ENCODE measurements around the gene TRPM8.

The TRPM8 gene

DNA sequence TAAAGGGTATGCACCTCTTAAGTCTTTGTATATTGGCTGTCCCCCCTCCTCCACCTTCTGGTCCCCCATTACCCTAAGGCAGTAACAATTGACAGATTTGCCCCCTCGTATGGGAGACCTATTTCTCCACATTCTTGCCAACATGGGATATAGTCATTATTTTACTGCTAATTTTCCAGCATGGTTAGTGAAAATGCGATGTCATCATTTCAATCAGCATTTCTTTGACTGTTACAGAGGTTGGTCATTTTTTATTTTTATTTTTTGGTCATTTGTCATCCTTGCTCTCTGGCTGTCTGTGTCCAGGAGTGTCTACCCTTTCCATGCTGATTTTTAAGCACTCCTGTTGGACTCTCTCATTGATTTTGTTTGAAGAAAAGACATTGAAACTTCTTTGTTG is 88.0 kb downstream of the TRPM8 start:
- no peak for DNase-seq

DNA sequence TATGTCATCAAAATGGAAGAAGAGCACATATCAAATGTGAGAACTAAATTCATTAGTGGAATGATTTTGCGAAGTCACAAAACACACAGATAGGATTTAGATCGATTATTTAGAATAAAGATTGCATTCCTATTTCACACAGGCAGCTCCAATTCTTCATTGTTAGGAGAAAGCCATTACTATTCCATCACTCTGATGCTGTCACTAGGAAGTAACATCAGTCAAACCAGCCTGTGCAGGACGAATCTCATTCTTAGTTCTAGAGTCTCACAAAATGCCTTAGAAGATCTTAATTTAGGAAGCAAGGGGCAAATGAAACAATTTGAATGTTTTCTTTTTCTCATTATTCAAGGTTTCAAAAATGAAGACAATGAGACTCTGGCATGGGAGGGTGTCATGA is 89.3 kb downstream of the TRPM8 start:
- no peak for DNase-seq

DNA sequence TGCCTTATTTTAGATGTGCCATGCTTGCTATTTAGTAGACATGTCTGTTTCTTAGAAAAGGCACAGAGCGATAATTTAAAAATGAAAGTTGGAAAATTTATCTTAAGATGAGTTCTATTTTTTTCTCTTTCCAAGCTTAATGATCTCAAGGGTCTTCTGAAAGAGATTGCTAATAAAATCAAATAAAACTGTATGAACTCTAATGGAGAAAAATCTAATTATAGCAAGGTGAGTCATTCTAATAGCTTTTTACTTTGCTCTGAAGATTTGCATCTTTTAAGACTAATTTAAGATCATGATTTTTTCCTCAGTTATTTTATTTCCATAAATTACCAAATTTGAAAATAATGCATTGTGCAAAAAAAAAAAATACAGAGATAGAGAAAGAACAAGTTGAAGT is 97.3 kb downstream of the TRPM8 start:
- DNase-seq: no peak

DNA sequence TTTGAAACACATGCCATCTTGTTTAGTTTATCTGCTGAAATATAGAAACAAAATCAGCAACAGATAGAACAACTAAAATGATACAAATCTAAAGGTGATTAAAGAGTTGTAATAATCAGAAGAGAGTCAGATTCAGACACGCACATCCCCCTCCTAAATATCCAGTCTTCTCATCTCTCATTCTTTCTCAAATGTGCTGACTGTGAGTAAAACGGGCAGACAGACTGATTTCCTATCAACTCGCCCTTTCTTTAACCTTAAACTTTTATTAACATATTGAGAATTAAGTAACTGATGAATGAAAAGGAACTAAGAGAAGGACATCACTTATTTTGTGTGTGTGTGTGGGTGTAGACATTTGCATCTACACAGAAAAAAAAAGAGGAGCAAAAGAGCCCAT is 98.7 kb downstream of the TRPM8 start:
- DNase-seq: no peak

DNA sequence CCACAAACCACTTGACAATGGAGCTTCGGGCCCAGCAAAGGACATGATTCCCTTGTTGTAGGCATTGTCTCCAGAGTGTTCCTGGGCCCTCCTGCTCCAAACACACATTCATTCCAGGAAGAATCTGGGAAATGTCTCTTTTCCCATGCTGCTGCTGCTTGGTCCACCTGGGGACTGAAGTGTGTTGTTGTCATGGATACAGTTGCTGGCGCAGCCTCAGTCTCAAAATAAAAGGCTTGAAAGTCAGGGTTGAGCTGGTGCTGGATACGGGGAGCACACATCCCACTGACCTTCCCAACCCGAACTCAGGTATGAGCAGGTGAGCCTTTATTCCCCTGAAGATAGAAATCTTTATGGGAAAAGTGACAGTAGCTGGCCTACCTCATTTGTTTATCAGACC is 102.7 kb downstream of the TRPM8 start:
- DNase-seq: no peak

DNA sequence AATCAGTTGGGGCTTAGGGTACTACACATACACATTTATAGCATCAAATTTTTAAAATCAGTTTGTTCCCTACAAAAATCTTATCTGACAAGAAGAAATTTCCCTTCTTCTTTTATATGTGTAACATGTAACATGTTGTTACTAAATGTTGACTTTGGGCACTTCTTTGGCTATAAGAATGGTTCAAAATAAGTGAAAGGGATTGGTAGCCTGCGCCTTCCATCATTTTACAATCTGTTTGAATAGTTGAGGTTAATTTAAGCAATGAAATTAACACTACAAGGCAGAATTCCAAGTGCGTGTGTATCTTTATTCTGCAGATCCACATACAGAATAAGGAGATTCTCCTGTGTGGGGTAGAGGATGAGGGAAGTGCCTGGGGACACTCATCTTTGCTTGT is 103.2 kb downstream of the TRPM8 start:
- no peak for DNase-seq

DNA sequence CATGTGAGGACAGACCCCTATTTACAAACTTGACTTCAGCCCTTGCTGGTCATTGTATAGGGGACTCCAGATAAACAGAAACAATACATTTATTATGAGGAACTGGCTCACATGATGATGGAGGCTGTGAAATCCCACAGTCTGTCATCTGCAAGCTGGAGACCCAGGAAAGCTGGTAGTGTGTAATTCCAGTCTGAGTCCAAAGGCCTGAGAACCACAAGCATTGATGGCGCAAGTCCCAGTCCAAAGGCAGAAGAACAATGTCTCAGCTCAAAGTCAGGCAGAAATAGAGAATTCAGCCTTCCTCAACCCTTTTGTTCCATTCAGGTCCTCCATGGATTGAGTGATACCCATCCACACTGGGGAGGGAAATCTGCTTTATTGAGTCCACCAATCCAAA is 105.3 kb downstream of the TRPM8 start:
- no peak for DNase-seq

DNA sequence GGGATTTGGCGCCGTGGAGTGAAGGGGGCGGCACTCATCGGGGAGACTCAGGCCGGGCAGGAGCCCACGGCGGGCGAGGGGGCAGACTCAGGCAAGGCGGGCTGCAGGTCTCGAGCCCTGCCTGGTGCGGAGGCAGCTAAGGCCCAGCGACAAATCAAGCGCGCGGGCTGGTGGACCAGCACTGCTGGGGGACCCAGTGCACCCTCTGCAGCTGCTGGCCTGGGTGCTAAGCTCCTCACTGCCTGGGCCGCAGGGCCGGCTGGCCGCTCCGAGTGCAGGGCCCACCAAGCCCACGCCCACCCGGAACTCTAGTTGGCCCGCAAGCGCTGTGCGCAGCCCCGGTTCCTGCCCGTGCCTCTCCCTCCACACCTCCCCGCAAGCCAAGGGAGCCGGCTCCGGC is 107.1 kb downstream of the TRPM8 start:
- no peak for DNase-seq

DNA sequence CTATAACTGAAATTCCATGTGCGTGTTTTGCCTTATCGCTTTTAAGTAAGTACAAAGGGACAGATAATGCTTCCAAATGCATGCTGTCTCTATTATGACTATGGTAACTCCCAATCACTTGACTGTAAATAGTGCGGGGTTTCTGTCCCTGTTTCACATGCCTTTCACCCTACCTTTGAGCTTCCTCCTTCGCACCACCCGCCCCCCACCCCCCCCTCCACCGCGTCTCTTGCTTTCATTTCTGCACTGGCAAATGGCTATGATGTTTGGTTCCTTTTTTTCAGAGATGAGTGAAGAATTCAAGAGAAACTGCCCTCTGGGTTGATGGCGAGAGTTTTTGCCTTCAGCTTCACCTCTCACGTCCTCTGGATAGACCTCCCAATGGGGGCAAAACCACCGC is 108.3 kb downstream of the TRPM8 start:
- DNase-seq: no peak

DNA sequence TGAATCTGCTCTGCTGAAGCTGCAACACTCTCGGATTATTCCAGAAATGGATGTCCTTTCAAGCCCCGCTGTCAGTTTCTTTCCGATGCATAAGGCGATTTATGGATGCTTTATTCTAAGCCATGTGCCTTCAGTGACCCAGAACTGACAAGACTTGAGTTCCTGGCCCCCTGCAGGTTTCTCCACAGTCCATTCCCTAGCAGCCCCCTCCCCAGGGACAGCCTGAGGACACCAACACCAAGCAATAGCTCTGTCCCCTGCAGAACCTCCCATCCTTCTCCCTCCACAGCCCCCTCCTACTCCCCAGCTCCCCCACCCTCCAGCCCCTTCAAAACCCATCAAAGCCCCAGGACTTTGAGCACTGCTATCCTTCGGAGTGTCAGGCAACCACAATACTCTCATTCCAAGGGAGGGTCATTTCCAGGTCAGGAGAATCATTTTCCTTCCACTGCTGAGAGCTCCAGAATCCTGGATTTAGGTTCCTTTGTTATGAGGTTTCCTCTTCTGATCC is 108.8 kb downstream of the TRPM8 start:
- no peak for DNase-seq

DNA sequence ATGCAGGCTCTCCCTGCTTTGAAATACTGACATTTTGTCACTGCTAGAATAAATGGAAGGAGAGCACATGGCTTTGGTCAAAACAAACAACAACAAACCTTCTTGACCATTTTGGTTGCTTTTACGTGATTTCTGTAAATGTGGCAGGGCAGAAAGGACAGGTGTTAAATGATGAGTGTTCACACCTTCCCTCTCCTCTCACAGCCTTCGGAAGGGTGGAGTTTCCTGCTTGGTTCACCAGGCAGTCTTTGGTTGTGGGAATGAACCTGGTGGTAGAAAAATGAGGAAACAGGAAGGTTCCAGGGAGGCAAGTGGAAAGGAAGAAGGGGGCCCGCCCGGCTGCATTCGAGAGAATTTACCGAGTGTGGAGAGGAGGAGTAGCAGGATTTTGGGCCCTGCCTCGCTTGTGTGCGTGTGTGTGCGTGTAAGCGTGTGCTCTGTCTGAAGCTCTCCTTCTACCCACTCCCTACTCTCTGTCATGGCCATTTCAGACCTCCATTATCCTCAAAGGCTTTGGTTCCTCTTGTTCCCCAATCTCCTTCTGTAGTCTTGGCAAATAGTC is 109.6 kb downstream of the TRPM8 start:
- DNase-seq: no peak

DNA sequence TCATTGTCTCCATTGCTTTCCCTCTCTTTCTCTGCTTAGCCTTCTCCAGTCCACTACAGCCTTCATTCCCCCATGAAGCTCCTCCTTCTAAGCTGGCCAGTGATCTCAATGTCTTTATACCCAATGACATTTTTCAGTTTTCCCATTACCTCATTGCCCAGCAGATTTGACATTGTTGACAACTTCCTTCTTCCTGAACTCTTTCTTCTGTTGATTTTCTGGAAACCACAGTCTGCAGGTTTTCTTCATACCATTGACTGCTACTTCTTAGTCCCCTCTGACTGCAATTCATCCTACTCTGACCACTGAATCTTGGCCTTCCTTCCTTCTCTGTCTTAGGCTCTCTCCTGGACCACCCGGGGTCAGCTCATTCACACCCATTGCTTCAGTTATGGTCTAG is 110.5 kb downstream of the TRPM8 start:
- no peak for DNase-seq

DNA sequence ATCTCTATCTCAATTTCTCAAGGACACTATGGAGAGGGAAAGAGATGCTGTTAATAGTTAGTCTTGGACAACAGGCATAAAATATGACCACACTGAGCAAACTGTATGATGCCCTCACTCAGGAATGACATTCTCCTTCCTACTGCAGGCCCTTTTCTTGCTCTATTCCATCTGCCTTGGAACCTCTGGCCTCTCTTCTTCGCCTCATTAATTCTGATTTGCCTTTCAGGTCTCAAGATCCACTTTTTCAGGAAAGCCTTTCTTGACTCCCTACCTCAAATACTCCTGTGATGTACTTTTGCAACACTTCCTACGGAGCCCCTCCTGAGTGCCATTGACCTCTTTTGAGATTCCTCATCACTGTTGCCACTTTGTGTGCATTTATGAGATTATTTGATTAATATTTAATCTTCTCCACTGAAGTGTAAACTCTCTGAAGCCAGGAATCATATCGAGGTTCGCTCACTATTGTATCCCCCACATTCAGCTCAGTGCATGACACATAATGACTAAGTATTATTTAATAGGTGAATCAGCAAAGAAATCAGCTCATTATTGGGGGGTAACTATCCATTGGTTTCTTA is 112.1 kb downstream of the TRPM8 start:
- DNase-seq: no peak

DNA sequence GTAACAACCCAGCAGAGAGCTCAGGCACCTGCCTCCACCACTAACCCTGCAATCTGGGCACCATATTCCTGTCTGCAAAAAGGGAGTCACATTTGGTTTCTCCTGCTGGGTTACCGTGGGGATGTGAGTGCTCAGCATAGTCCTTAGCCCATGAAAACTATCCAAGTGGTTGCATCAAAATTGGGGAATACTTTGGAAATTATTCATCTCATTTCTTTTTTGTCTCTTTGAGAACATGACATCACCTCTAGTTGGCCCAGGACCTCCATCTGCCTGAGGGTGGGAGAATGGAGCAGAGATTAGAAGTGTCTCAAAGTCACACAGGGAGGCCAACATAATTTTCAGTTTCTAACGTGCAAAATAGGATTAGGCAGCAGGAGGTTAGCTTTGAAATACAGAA is 114.0 kb downstream of the TRPM8 start:
- DNase-seq: no peak

DNA sequence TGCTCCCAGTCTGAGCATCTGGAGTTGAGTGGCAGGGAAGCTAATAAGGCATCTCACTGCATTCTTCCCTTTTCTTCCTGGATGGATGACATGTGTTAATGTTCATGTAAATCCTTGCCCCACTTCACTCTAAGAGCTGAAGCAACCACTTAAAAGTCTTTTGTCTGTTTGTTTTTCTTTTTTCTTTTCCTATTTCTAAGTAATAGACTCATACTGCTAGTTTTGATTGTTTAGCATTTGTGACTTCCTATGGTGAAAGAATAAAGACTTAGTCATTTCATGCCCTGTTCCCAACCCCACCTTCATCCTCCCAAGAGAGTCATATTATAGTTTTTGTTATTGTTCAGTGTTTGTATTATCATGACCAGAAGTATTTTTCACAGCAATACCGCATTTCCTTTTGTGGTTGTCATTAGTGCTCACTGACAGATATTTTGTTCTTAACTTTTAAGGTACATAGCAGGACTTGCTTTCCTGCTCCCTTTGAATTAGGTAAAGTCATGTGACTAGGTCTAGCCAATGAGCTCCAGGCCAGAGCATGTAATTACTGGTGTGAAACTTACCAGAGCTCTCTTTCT is 115.2 kb downstream of the TRPM8 start:
- DNase-seq: no peak

DNA sequence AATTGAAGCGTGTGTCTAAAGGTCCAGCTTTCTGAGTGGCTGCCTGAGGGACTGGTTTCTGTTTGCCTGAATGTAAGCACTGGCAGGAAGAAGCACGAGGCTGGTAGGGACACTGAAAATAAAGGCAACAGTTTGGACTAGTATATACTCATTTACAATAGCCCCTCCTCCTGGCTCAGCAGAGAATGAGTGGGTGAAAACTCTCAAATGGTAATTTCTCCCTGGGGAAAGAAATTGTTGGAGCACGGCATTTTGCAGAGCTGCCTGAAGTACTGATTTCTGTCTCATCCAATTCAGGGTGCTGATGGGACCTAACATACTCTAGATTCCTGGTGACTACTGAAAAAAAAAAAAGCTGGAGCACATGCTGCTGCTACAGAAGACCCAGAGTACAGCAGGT is 116.0 kb downstream of the TRPM8 start:
- no peak for DNase-seq

DNA sequence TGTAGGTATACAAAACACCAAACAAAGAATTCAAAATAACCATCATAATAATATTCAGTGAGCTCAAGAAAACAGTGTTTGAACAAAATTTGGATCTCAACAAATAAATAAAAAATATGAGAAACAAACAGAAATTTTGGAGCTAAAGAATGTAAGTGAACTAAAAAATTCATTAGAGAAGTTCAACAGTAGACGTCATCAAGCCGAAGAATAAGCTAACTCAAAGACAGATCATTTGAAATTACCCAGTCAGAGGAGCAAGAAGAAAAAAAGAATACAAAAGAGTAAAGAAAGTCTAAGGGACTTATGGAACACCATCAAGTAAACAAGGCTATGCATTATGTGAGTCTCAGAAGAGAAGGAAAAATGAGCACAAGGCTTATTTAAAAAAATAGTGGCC is 116.7 kb downstream of the TRPM8 start:
- no peak for DNase-seq

DNA sequence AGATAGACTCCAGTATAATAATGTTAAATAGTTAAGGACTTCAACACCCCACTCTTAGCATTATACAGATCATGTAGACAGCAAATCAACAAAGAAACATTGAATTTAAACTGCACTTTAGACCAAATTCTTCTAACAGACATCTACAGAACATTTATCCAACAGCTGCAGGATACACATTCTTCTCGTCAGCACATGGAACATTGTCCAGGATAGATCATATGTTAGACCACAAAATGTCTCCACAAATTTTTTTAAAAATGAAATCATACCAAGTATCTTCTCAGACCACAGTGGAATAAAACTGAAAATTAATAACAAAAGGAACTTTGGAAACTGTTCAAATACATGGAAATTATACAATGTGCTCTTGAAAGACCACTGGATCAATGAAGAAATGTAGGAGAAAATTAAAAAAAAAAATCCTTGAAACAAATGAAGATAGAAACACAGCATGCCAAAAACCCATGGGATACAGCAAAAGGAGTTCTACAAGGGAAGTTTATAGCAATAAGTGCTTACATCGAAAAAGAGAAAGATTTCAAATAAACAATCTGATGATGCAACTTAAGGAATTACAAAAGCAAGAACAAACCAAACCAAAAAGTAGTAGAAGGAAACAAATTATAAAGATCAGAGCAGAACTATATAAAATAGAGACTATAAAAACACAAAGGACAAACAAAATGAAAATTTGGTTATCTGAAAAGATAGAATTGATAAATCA is 121.1 kb downstream of the TRPM8 start:
- DNase-seq: no peak

DNA sequence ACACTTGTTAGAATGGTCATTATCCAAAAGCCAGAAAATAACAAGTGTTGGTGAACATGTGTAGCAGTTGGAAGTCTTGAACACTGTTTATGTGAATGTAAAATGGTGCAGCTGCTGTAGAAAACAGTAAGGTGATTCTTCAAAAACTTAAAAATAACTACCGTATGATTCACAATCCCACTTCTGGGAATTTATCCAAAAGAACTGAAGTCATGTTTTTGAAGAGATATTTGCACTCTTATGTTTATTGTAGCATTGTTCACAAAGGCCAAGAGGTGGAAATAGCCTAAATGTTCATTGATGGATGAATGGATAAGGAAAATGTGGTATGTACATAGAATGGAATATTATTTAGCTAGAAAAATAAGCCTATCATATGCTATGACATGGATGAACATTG is 127.0 kb downstream of the TRPM8 start:
- DNase-seq: no peak

DNA sequence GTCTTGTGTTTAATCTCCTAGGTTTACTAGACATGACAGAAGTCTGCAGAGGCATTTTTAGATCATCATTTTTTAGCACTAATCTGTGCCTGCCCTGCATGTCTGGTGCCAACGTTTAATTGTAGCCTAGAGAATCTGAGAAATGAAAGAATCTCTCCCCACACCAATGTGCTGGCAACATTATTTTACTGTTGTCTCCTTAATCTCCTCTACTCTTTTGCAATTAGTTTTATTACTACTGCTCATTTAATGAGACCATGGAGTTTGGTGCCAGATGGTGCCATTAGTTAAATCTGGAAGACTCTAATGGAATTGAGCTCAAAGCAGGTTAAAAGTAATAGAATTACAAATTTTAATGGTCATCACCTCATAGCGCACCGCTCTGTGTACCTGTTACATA is 129.3 kb downstream of the TRPM8 start:
- DNase-seq: no peak

DNA sequence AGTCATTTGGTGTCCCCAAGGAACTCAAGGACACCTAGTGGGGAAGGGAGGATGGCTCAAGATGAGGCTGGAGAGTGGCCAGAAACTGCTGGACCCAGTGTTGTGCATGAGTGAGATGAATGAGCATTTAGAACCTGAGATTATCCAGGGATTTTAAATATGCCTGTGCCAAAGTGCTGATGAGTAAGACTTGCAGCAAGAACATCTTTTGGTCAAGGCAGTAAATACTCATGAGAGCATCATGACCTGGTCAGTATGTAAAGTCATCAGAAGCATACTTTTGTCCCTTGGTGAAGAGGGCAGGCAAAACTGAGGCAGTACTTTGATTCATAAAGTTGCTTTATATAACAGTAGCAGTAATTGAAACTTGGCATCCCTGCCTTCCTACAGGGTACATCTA is 130.2 kb downstream of the TRPM8 start:
- DNase-seq: no peak

DNA sequence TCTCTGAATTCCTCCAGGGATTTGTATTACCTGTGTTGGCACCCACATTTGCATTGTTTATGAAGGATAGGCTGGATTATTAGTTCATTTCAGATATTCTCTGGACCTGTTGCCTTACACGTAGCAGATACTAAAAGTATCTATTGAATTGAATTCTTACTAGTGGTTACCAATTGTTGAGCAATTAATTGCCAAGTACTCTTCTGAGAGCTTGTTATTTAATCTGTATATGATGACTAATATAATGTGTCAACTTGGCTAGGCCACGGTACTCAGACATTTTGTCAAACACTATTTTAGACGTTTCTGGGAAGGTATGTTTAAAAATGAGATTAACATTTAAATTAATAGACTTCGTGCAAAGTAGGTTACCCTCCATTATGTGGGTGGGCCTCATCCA is 130.9 kb downstream of the TRPM8 start:
- no peak for DNase-seq

DNA sequence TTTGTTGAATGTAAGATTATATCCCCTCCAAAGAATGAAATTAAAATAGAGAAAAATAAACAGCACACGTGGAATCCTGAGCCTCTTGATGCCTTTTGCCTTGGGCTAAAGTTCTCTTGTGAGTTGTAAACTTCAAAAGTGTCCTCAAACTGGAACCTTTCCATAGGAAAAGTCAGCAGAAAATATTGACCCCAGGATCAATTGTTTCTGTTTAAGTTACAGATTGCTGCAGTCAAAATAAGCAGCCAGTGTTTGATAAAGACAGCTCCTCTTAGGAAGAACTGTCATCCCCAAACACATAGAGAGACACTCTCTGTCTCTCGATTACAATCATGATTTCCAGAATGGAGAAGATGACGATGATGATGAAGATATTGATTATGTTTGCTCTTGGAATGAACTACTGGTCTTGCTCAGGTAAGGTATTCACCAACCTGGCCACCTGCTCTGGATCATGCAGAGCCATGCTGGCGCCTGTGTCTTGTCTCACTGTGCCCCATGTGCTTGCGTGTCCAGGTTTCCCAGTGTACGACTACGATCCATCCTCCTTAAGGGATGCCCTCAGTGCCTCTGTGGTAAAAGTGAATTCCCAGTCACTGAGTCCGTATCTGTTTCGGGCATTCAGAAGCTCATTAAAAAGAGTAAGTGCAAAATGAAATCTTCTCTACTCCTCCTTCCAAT is 133.4 kb downstream of the TRPM8 start, which contains the start of gene SPP2:
SPP2 (plus strand) TSS at position 248 of the 681 bp plus-strand sequence; CDS start at position 333, 85 bp downstream.
- DNase-seq: no peak
